HAP-1 (cell line): ENCODE measurements around the gene CRYGA.
A peak's percentile ranks its signal among the peaks of the same experiment; 100 is the strongest.
"Not testable (repeated sequence)": the region's sequence is repeated elsewhere in the genome, so short reads cannot be mapped to it uniquely, and the experiment has no call there.

ENCODE experiments used
- DNase-seq, 2 experiments: peaks; one replicate each; pipeline ENCODE4 v3.0.0-alpha.2; 2016 to 2020; ENCODE audit warnings: low spot score in 2 of 2
- H3K27me3 ChIP-seq: fragments of 250-450 bp; sonication (Bioruptor Pico); 2 replicates; pipeline ENCODE4 v1.5.1; 2020; ENCODE audit warnings: low read depth, mild to moderate bottlenecking, moderate library complexity
- H3K36me3 ChIP-seq: fragments of 250-450 bp; sonication (Bioruptor Pico); replicated peaks from 2 replicates; pipeline ENCODE4 v1.5.1; 2020; ENCODE audit warnings: mild to moderate bottlenecking
- H3K4me1 ChIP-seq: fragments of 250-450 bp; sonication (Bioruptor Pico); 2 replicates; pipeline ENCODE4 v1.5.1; 2020; ENCODE audit warnings: mild to moderate bottlenecking
- H3K4me3 ChIP-seq: fragments of 250-450 bp; sonication (Bioruptor Pico); 2 replicates; pipeline ENCODE4 v1.5.1; 2020; ENCODE audit warnings: mild to moderate bottlenecking, moderate library complexity
- H3K9me3 ChIP-seq: fragments of 250-450 bp; sonication (Bioruptor Pico); 2 replicates; pipeline ENCODE4 v1.5.1; 2020; ENCODE audit warnings: mild to moderate bottlenecking, moderate library complexity
- in situ Hi-C: fragments of 300-500 bp; cut with MboI; formaldehyde crosslinking; loops from 3 replicates; pipeline ENCODE4 v1.14.3; 2020; ENCODE audit warnings: low sequenced_read_pairs, inconsistent platforms, mixed read lengths

Gene CRYGA

DNA sequence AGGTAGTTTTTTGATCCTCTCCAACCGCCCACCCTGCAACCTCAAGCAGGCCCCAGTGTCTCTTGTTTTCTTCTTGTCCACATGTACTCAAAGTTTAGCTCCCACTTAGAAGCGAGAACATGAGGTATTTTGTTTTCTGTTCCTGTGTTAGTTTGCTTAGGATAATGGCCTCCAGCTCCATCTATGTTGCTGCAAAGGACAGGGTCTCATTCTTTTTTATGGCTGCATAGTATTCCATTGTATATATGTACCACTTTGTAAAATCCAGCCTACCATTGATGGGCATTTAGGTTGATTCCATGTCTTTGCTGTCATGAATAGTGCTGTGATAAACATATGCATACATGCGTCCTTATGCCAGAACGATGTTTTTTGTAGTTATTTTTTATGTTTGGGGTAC, 36.3 kb downstream of the CRYGA start:
- H3K27me3 ChIP-seq, result no peaks in the 10 kb centered on the region
- no peaks in the 10 kb centered on the region for H3K36me3 ChIP-seq
- no peak overlapping the region for H3K4me3 ChIP-seq
- DNase-seq, result no peak
- no peaks in the 10 kb centered on the region for H3K9me3 ChIP-seq
- in situ Hi-C loops, result no loop called here
- peaks cover 11% of the 10 kb centered on the region for H3K4me1 ChIP-seq

DNA sequence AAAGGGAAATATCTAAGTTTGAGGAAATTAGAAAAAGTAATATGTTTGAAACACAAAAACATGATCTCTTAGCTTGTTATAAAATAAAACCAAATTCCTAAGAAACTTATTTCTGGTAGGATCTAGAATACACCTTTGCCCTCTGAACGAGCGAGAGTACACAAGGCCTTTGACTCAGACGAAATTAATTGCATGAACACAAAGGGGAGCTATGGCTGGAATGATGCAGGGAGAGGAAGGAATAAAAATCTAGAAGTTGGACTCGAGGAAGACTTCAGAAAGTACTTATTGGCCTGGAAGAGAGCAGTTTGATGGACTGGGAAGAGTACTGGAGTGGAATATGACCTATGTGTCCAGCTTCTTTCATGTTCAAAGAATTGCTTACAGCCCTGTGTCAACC, 38.1 kb downstream of the CRYGA start:
- Histone ChIP-seq H3K4me1 (peaks cover 11% of the 10 kb centered on the region), H3K4me3 (no peak overlapping the region), H3K9me3 (no peaks in the 10 kb centered on the region), H3K36me3 (no peaks in the 10 kb centered on the region), H3K27me3 (no peaks in the 10 kb centered on the region)
- in situ Hi-C loops, result no loop called here
- peak in 1 of 2 experiments; percentile 20 for DNase-seq

DNA sequence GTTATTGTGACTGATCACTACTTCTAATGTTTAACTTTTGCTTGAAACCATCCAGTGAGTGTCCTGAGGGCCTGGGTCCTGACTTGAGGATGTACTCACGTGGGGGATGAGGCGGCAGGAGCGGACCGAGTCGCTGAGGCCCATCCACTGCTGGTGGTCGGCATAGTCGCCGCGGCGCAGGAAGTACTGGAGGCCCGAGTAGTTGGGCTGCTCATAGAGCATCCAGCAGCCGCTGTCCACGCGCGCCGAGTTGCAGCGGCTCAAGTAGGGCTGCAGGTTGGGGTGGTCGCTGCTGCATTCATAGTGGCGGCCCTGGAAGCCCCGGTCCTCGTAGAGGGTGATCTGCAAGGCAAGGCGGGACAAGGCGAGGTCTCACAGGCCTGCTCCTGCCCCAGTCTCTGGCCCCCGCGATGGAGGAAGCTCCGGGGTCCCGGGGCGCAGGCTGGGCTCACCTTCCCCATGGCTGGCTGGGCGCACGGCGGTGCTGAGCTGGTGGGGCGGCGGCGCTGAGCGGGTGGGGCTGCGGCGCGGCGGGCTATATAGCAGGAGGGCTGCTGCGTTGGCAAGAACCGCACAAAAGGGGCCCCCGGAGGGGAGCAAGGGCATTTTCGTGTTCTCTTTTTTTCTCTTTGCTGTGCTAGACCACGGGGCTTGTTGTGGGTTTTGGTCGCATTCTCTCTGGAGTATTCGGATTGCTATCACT, 39.2 kb downstream of the CRYGA start, which contains the start of gene CRYGD:
Gene CRYGD (minus strand): TSS at position 512 of the 703 bp plus-strand sequence. CDS start 51 bp downstream, at position 461.
- H3K4me3 ChIP-seq, result peak within 1 kb of the TSS; percentile 21
- in situ Hi-C loops, H3K36me3 ChIP-seq, H3K9me3 ChIP-seq, H3K27me3 ChIP-seq: not testable (repeated sequence)
- H3K4me1 ChIP-seq, result peaks cover 11% of the 10 kb centered on the region
- peak; percentile 19 to 59 for DNase-seq

GRCh38 chr2:208122248-208122647, 41.1 kb downstream of the CRYGA start:
- Histone ChIP-seq H3K36me3 (no peaks in the 10 kb centered on the region), H3K27me3 (no peaks in the 10 kb centered on the region), H3K4me1 (peaks cover 11% of the 10 kb centered on the region), H3K4me3 (no peak overlapping the region), H3K9me3 (no peaks in the 10 kb centered on the region)
- DNase-seq, result no peak
- in situ Hi-C loops, result no loop called here

GRCh38 chr2:208118918-208119317, 44.5 kb downstream of the CRYGA start:
- Histone ChIP-seq H3K9me3 (no peaks in the 10 kb centered on the region), H3K36me3 (no peaks in the 10 kb centered on the region), H3K4me3 (no peak overlapping the region), H3K4me1 (peaks cover 5% of the 10 kb centered on the region), H3K27me3 (no peaks in the 10 kb centered on the region)
- in situ Hi-C loops, result no loop called here
- DNase-seq, result no peak

DNA sequence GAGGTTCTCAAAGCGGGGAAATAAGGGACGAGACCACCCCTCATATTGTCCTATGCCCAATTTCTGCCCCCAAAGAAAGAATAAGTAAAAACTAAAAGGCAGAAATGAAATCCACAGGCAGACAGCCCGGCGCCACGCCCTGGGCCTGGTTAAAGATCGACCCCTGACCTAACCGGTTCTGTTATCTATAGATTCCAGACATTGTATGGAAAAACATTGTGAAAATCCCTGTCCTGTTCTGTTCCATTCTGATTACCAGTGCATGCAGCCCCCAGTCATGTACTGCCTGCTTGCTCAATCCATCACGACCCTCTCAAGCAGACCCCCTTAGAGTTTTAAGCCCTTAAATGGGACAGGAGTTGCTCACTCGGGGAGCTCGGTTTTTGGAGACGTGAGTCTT, 46.0 kb downstream of the CRYGA start:
- H3K4me3 ChIP-seq, in situ Hi-C loops, H3K36me3 ChIP-seq, DNase-seq, H3K9me3 ChIP-seq, H3K27me3 ChIP-seq, H3K4me1 ChIP-seq: not testable (repeated sequence)

DNA sequence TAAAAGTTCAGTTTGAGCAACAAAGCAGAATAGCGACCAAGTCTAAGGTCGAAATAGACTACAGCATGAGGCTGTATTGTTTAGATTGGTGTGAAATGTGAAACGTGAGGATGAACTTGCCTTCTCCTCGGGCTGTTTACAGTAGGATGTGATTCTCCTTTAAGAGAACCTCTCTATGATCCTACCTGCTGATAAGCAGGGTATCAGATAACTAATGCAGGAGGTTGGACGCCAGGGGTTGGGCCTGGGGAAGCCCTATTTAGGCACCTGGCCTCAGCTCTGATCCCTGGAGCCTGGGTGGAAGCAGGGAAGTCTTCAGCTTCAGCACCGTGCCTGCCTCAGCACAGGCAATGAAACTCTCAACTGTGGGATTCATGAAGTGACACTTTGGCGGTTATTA, 50.4 kb downstream of the CRYGA start:
- H3K4me3 ChIP-seq, result no peak overlapping the region
- no peaks in the 10 kb centered on the region for H3K27me3 ChIP-seq
- H3K36me3 ChIP-seq, result no peaks in the 10 kb centered on the region
- in situ Hi-C loops, result no loop called here
- no peaks in the 10 kb centered on the region for H3K4me1 ChIP-seq
- DNase-seq, result no peak
- H3K9me3 ChIP-seq, result no peaks in the 10 kb centered on the region

DNA sequence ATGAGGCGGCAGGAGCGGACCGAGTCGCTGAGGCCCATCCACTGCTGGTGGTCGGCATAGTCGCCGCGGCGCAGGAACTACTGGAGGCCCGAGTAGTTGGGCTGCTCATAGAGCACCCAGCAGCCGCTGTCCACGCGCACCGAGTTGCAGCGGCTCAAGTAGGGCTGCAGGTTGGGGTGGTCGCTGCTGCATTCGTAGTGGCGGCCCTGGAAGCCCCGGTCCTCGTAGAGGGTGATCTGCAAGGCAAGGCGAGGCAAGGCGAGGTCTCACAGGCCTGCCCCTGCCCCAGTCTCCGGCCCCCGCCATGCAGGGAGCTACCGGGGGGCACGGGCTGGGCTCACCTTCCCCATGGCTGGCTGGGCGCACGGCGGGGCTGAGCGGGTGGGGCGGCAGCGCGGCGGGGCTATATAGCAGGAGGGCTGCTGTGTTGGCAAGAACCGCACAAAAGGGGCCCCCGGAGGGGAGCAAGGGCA, 51.1 kb downstream of the CRYGA start:
- H3K36me3 ChIP-seq, H3K4me3 ChIP-seq, H3K9me3 ChIP-seq, DNase-seq, H3K27me3 ChIP-seq, in situ Hi-C loops, H3K4me1 ChIP-seq: not testable (repeated sequence)
